MM.1S (cell line): ENCODE data around the gene NID2.

Experiments
- DNase-seq: peaks from one replicate; pipeline ENCODE4 v3.0.0-alpha.2; 2015
- H2AFZ ChIP-seq: fragments of 300-600 bp; sonication (generic); 2 replicates; pipeline ENCODE4 v1.6.0; 2016; ENCODE audit warnings: antibody characterized with exemption, low read length
- H3F3A ChIP-seq: fragments of 300-600 bp; sonication (generic); 2 replicates; pipeline ENCODE4 v1.6.1; 2016; ENCODE audit warnings: mild to moderate bottlenecking, antibody characterized with exemption, low read length, moderate library complexity, mixed read lengths; ENCODE audit not compliant: insufficient read depth
- H3K27ac ChIP-seq: fragments of 300-600 bp; sonication (generic); 2 replicates; pipeline ENCODE4 v1.5.1; 2016; ENCODE audit warnings: mild to moderate bottlenecking, low read length
- H3K27me3 ChIP-seq: fragments of 300-600 bp; sonication (generic); replicated peaks from 2 replicates; pipeline ENCODE4 v1.6.0; 2016; ENCODE audit warnings: low read length; ENCODE audit not compliant: insufficient read depth
- H3K36me3 ChIP-seq: fragments of 300-600 bp; sonication (generic); replicated peaks from 2 replicates; pipeline ENCODE4 v1.6.1; 2016; ENCODE audit warnings: mild to moderate bottlenecking, low read length, mixed read lengths; ENCODE audit not compliant: insufficient read depth
- H3K4me1 ChIP-seq: fragments of 300-600 bp; sonication (generic); 2 replicates; pipeline ENCODE4 v1.6.1; 2016; ENCODE audit warnings: low read length, mixed read lengths
- H3K4me2 ChIP-seq: fragments of 300-600 bp; sonication (generic); 2 replicates; pipeline ENCODE4 v1.6.0; 2016; ENCODE audit warnings: low read depth, low read length
- H3K4me3 ChIP-seq: fragments of 300-600 bp; sonication (generic); 2 replicates; pipeline ENCODE4 v1.5.1; 2016; ENCODE audit warnings: low read length, mixed read lengths
- H3K79me2 ChIP-seq: fragments of 300-600 bp; sonication (generic); 2 replicates; pipeline ENCODE4 v1.6.1; 2016; ENCODE audit warnings: mixed run types, low read length, mixed read lengths
- H3K9ac ChIP-seq: fragments of 300-600 bp; sonication (generic); 2 replicates; pipeline ENCODE4 v1.6.1; 2016; ENCODE audit warnings: low read length, mixed read lengths
- H3K9me2 ChIP-seq: fragments of 300-600 bp; sonication (generic); replicated peaks from 2 replicates; pipeline ENCODE4 v1.6.1; 2016; ENCODE audit warnings: mild to moderate bottlenecking, low read length, mixed read lengths; ENCODE audit not compliant: insufficient read depth
- H3K9me3 ChIP-seq: fragments of 300-600 bp; sonication (generic); replicated peaks from 2 replicates; pipeline ENCODE4 v1.6.1; 2016; ENCODE audit warnings: mild to moderate bottlenecking, low read length, mixed read lengths; ENCODE audit not compliant: insufficient read depth
- H4K20me1 ChIP-seq: fragments of 300-600 bp; sonication (generic); 2 replicates; pipeline ENCODE4 v1.6.1; 2016; ENCODE audit warnings: mild to moderate bottlenecking, low read length, moderate library complexity, mixed read lengths; ENCODE audit not compliant: insufficient read depth
- CTCF ChIP-seq: fragments of 300-600 bp; sonication (generic); IDR thresholded peaks from 2 replicates; pipeline ENCODE4 v1.5.1; 2016; ENCODE audit warnings: antibody characterized with exemption, low read length, mixed read lengths
- EZH2 ChIP-seq: fragments of 300-600 bp; sonication (generic); optimal IDR thresholded peaks from 2 replicates; pipeline ENCODE3; 2017; ENCODE audit warnings: low read depth, mild to moderate bottlenecking, antibody characterized with exemption, low read length, mixed read lengths
- EZH2phosphoT487 ChIP-seq: fragments of 300-600 bp; sonication (generic); IDR thresholded peaks from 2 replicates; pipeline ENCODE4 v1.6.1; 2018; ENCODE audit warnings: antibody characterized with exemption, low read length

Gene NID2

GRCh38 chr14:52108823-52109222 is 40.0 kb upstream of the NID2 start:
- no peaks in the 10 kb centered on the region for H3K4me1 ChIP-seq
- DNase-seq = no peak
- H3K9me2 ChIP-seq = no peaks in the 10 kb centered on the region
- no peaks in the 10 kb centered on the region for H3F3A ChIP-seq
- H3K36me3 ChIP-seq = no peaks in the 10 kb centered on the region
- H3K9me3 ChIP-seq = no peaks in the 10 kb centered on the region
- H3K27me3 ChIP-seq = no peaks in the 10 kb centered on the region
- H3K4me3 ChIP-seq = no peak overlapping the region
- no peak for TF ChIP-seq EZH2
- no peak for TF ChIP-seq CTCF
- no peak for TF ChIP-seq EZH2phosphoT487
- H3K4me2 ChIP-seq = no peak overlapping the region
- no peak overlapping the region for H3K27ac ChIP-seq
- no peak overlapping the region for H3K9ac ChIP-seq
- H4K20me1 ChIP-seq = no peaks in the 10 kb centered on the region
- H3K79me2 ChIP-seq = no peaks in the 10 kb centered on the region
- H2AFZ ChIP-seq = no peak overlapping the region

- Histone ChIP-seq H3K27me3 (no peaks in the 10 kb centered on the region), H3K4me1 (no peaks in the 10 kb centered on the region), H3K9me3 (no peaks in the 10 kb centered on the region), H3K4me3 (no peak overlapping the region), H3K9ac (no peak overlapping the region), H3F3A (no peaks in the 10 kb centered on the region), H3K79me2 (no peaks in the 10 kb centered on the region), H3K9me2 (no peaks in the 10 kb centered on the region), H3K36me3 (no peaks in the 10 kb centered on the region), H2AFZ (no peak overlapping the region), H4K20me1 (no peaks in the 10 kb centered on the region), H3K4me2 (no peak overlapping the region), H3K27ac (no peak overlapping the region)
- TF ChIP-seq CTCF (no peak), EZH2phosphoT487 (no peak), EZH2 (no peak)
- DNase-seq = no peak
Measured at GRCh38 chr14:52106840-52107239, 38.0 kb upstream of the NID2 start.

- no peaks in the 10 kb centered on the region for H3K27me3 ChIP-seq
- no peaks in the 10 kb centered on the region for H4K20me1 ChIP-seq
- H3K27ac ChIP-seq = no peak overlapping the region
- H3K4me1 ChIP-seq = no peaks in the 10 kb centered on the region
- no peaks in the 10 kb centered on the region for H3K79me2 ChIP-seq
- H3F3A ChIP-seq = no peaks in the 10 kb centered on the region
- H3K4me3 ChIP-seq = no peak overlapping the region
- H3K4me2 ChIP-seq = no peak overlapping the region
- TF ChIP-seq EZH2 = no peak
- no peak for TF ChIP-seq EZH2phosphoT487
- no peak for TF ChIP-seq CTCF
- H3K36me3 ChIP-seq = no peaks in the 10 kb centered on the region
- H3K9me2 ChIP-seq = no peaks in the 10 kb centered on the region
- H3K9me3 ChIP-seq = no peaks in the 10 kb centered on the region
- DNase-seq = no peak
- H2AFZ ChIP-seq = no peak overlapping the region
- no peak overlapping the region for H3K9ac ChIP-seq
Measured at GRCh38 chr14:52103416-52103815, 34.6 kb upstream of the NID2 start.
